Calu3 (cell line): ENCODE measurements around the gene DOCK1. TPM values are rescaled to one million over a fixed set of nuclear protein-coding genes. Genes with fewer than 3 reads are reported as not detected.

Experiments
- BruUV-seq: library from RNA; stranded (reverse); fragments of 400-500 nt; replicated peaks from 2 replicates; lab custom pipeline; 2021; lab: Mats Ljungman, UMichigan
- CTCF ChIA-PET: fragments of 300-600 bp; sonication (Branson Sonifier 250); formaldehyde crosslinking; loops from one replicate; lab custom pipeline; 2022; ENCODE audit warnings: antibody characterized with exemption; lab: Charles Lee
- DNase-seq: peaks from one replicate; pipeline ENCODE4 v3.0.0; 2022
- H3K27ac Mint-ChIP-seq: one replicate; pipeline ENCODE4 v1.8.0; 2022; ENCODE audit warnings: mixed read lengths; ENCODE audit not compliant: unreplicated experiment
- H3K27me3 Mint-ChIP-seq: one replicate; pipeline ENCODE4 v1.8.0; 2022; ENCODE audit warnings: mixed read lengths; ENCODE audit not compliant: unreplicated experiment
- H3K36me3 Mint-ChIP-seq: one replicate; pipeline ENCODE4 v1.8.0; 2022; ENCODE audit warnings: mild to moderate bottlenecking, moderate library complexity, mixed read lengths; ENCODE audit not compliant: insufficient read depth, unreplicated experiment
- H3K4me1 Mint-ChIP-seq: one replicate; pipeline ENCODE4 v1.8.0; 2022; ENCODE audit warnings: mild to moderate bottlenecking, low read depth, mixed read lengths; ENCODE audit not compliant: unreplicated experiment
- H3K4me3 Mint-ChIP-seq: one replicate; pipeline ENCODE4 v1.8.0; 2022; ENCODE audit warnings: mild to moderate bottlenecking, low read depth, moderate library complexity, mixed read lengths; ENCODE audit not compliant: unreplicated experiment
- H3K9me3 Mint-ChIP-seq: one replicate; pipeline ENCODE4 v1.8.0; 2022; ENCODE audit warnings: low read depth, mixed read lengths; ENCODE audit not compliant: unreplicated experiment
- intact Hi-C: fragments of 100-400 bp; cut with micrococcal nuclease; formaldehyde crosslinking; loops from one replicate; pipeline ENCODE4 v1.10.0; 2022; ENCODE audit not compliant: unreplicated experiment
- total RNA-seq: library from RNA; stranded (reverse); gene quantifications from 2 replicates; pipeline ENCODE4 v1.2.3, GENCODE V29; 2022
- TF ChIP-seq, protein P1 (sequence below): fragments of 200-600 bp; IDR thresholded peaks from one replicate; pipeline ENCODE4 v1.8.0; 2022; ENCODE audit warnings: antibody characterized with exemption; ENCODE audit not compliant: unreplicated experiment

Gene DOCK1
- total RNA-seq, 1 experiment from 2014 or later: 34.2 TPM

DNA sequence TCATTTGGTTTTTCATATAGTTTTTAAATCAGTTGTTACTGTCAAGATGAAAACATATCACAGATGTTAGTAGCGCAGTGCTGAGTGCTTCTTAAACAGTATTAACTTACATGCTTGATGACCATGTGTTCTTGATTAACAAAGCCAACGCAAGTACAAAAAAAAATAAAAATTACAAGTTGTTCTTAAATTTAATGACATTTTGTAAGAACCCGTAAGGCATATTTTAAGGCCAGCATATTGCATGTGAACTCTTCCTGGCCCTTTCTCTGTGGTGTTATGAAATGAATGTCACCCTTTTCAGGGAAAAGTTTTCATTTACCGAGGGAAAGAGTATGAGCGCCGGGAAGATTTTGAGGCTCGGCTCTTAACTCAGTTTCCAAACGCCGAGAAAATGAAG, 503.5 kb downstream of the DOCK1 start:
- CTCF ChIA-PET: no interaction called here
- Mint-ChIP-seq H3K4me1 (no peaks in the 10 kb centered on the region), H3K36me3 (no peaks in the 10 kb centered on the region), H3K9me3 (no peaks in the 10 kb centered on the region), H3K4me3 (no peak overlapping the region), H3K27me3 (no peaks in the 10 kb centered on the region), H3K27ac (no peak overlapping the region)
- no peak for DNase-seq
- BruUV-seq: no TSS peak
- intact Hi-C loops: no loop called here
- TF ChIP-seq, protein P1, sequence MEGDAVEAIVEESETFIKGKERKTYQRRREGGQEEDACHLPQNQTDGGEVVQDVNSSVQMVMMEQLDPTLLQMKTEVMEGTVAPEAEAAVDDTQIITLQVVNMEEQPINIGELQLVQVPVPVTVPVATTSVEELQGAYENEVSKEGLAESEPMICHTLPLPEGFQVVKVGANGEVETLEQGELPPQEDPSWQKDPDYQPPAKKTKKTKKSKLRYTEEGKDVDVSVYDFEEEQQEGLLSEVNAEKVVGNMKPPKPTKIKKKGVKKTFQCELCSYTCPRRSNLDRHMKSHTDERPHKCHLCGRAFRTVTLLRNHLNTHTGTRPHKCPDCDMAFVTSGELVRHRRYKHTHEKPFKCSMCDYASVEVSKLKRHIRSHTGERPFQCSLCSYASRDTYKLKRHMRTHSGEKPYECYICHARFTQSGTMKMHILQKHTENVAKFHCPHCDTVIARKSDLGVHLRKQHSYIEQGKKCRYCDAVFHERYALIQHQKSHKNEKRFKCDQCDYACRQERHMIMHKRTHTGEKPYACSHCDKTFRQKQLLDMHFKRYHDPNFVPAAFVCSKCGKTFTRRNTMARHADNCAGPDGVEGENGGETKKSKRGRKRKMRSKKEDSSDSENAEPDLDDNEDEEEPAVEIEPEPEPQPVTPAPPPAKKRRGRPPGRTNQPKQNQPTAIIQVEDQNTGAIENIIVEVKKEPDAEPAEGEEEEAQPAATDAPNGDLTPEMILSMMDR: no peak

DNA sequence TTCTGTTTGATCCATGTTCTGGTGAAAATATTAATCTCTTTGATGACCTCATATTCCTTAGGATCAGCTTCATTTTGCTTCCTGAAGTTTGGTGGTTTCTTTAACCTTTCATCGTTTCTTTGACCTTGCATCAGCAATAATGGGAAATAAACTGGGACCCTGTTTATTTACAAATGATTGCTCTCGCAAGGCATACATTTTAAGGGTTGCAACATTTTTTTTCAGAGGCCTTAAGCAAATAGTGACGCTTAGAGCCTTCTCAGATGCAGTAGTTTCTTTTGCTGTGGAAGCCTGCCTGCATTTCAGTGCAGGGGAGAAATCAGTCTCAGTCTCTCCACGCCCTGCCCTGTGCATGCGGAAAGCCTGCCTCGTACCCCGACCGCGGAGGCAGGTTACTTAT, 504.8 kb downstream of the DOCK1 start:
- BruUV-seq: no TSS peak
- H3K9me3 Mint-ChIP-seq: no peaks in the 10 kb centered on the region
- DNase-seq: no peak
- H3K27me3 Mint-ChIP-seq: no peaks in the 10 kb centered on the region
- CTCF ChIA-PET: no interaction called here
- no peaks in the 10 kb centered on the region for H3K36me3 Mint-ChIP-seq
- intact Hi-C loops: no loop called here
- no peak overlapping the region for H3K27ac Mint-ChIP-seq
- TF ChIP-seq, protein P1: no peak
- H3K4me1 Mint-ChIP-seq: no peaks in the 10 kb centered on the region
- H3K4me3 Mint-ChIP-seq: no peak overlapping the region

DNA sequence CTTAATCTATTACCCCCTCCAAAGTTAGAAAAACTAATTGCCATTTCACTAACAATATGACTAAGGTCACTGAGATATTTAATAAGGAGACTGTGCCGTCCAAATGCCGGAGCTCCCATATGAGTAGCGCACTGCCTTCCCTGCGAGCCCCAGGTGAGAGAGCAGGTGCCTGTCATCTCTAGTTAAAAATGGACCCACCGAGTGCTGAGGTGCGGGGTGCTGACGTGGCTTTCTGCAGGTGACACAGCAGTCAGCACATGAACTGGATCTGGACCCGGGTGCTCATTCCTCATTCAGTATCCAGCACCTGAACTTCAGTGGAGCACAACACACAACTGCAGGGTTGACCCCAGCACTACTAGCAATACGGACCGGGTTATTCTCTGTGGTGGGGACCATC, 505.8 kb downstream of the DOCK1 start:
- H3K4me3 Mint-ChIP-seq: no peak overlapping the region
- BruUV-seq: no TSS peak
- no peak overlapping the region for H3K27ac Mint-ChIP-seq
- CTCF ChIA-PET: no interaction called here
- H3K4me1 Mint-ChIP-seq: no peaks in the 10 kb centered on the region
- TF ChIP-seq, protein P1: no peak
- no peaks in the 10 kb centered on the region for H3K36me3 Mint-ChIP-seq
- H3K27me3 Mint-ChIP-seq: no peaks in the 10 kb centered on the region
- intact Hi-C loops: no loop called here
- DNase-seq: no peak
- no peaks in the 10 kb centered on the region for H3K9me3 Mint-ChIP-seq

DNA sequence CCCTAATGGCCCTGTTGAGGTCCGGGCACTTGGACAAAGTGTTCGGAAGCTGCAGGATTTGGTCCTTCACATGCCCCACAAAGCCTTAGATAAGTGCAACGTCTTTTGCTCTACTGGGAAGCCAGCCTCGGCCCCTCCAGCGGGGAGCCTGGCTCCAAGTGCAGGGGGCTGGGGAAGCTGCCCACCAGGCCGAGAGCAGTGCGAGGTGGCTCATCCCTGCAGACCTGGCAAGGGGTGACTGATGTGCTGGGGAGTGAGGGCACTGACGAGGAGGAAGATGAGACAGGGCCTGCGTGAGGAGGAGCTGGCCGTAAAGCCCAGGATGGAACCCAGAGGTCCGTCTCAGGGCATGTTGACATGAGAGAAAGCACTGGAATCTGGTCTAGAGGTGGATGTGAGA, 508.1 kb downstream of the DOCK1 start:
- Mint-ChIP-seq H3K4me3 (no peak overlapping the region), H3K27me3 (no peaks in the 10 kb centered on the region), H3K4me1 (no peaks in the 10 kb centered on the region), H3K9me3 (no peaks in the 10 kb centered on the region), H3K27ac (no peak overlapping the region), H3K36me3 (no peaks in the 10 kb centered on the region)
- intact Hi-C loops: no loop called here
- TF ChIP-seq, protein P1: no peak
- no peak for DNase-seq
- BruUV-seq: no TSS peak
- CTCF ChIA-PET: interaction anchor here (0.9 kb wide), 1 partner anchor 15 kb away, joined by 3 read pairs; no protein-coding TSS in a partner anchor
